ENCODE data around the gene SRXN1. TPM values are rescaled to one million over a fixed set of nuclear protein-coding genes. Genes with fewer than 3 reads are reported as not detected.

Gene SRXN1
- total and polyA plus RNA-seq, 2 experiments from 2014 or later, result 21.4 to 21.6 TPM

- no peak overlapping the region for H3K27ac ChIP-seq
- no peaks in the 10 kb centered on the region for H3K9me3 ChIP-seq (ENCODE audit: low read depth)
- H3K4me3 ChIP-seq, result no peak overlapping the region
- H3K27me3 ChIP-seq, result peaks cover 4% of the 10 kb centered on the region
- DNase-seq (ENCODE audit: low read depth in 1 of 2, low spot score in 1 of 2), result no peak
- H3K4me1 ChIP-seq (ENCODE audit: low read depth), result peaks cover 29% of the 10 kb centered on the region
- TF ChIP-seq, protein P1, sequence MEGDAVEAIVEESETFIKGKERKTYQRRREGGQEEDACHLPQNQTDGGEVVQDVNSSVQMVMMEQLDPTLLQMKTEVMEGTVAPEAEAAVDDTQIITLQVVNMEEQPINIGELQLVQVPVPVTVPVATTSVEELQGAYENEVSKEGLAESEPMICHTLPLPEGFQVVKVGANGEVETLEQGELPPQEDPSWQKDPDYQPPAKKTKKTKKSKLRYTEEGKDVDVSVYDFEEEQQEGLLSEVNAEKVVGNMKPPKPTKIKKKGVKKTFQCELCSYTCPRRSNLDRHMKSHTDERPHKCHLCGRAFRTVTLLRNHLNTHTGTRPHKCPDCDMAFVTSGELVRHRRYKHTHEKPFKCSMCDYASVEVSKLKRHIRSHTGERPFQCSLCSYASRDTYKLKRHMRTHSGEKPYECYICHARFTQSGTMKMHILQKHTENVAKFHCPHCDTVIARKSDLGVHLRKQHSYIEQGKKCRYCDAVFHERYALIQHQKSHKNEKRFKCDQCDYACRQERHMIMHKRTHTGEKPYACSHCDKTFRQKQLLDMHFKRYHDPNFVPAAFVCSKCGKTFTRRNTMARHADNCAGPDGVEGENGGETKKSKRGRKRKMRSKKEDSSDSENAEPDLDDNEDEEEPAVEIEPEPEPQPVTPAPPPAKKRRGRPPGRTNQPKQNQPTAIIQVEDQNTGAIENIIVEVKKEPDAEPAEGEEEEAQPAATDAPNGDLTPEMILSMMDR (IDR thresholded peaks at IDR 0.05; ENCODE audit: low read depth, low read length), result no peak
- H3K36me3 ChIP-seq, result no peaks in the 10 kb centered on the region
Measured at GRCh38 chr20:665276-665675, 12.3 kb upstream of the SRXN1 start.

GRCh38 chr20:664576-664975, 11.6 kb upstream of the SRXN1 start:
- Histone ChIP-seq H3K36me3 (no peaks in the 10 kb centered on the region), H3K27ac (no peak overlapping the region), H3K9me3 (ENCODE audit: low read depth) (no peaks in the 10 kb centered on the region), H3K4me3 (no peak overlapping the region), H3K4me1 (ENCODE audit: low read depth) (peaks cover 25% of the 10 kb centered on the region), H3K27me3 (peaks cover 4% of the 10 kb centered on the region)
- TF ChIP-seq, protein P1 (IDR thresholded peaks at IDR 0.05; ENCODE audit: low read depth, low read length), result no peak
- DNase-seq (ENCODE audit: low read depth in 1 of 2, low spot score in 1 of 2), result no peak

- no peak for DNase-seq (ENCODE audit: low read depth in 1 of 2, low spot score in 1 of 2)
- TF ChIP-seq, protein P1 (IDR thresholded peaks at IDR 0.05; ENCODE audit: low read depth, low read length), result no peak
Measured at GRCh38 chr20:664151-664550, 11.2 kb upstream of the SRXN1 start.

DNA sequence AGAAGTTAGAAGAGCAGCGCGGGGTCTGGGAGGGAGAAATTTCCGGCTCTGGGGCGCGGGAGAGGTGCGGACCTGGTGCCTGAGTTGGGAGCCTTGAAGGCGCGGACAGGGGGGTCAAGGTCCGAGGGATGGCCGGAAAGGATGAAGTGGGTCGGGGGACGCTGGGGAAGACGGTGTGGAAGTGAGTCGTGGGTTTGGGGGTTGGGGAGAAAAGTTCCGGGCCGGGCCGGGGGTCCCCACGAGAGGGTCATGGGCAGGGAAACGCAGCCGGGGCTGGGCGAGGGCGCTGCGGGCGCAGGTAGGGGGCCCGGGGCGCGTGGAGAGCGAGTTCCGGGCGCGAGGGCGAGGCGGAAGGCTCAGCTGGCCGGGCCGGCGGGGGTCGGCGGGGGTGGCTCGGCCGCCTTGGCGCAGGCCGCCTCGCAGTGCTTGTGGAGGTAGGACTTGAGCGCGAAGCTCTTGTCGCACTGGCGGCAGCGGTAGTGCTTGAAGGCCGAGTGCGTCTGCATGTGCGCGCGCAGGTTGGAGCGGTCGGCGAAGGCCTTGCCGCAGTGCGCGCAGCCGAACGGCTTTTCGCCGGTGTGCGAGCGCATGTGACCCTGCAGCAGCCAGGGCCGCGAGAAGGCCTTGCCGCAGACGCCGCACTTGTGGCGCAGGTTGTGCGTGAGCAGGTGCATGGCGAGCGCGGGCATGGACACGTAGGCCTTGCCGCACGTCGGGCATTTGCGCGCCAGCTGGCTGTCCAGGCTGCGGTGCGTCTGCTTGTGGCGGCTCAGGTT, 10.5 kb upstream of the SRXN1 start:
- Histone ChIP-seq H3K36me3 (no peaks in the 10 kb centered on the region), H3K9me3 (ENCODE audit: low read depth) (no peaks in the 10 kb centered on the region), H3K4me3 (no peak overlapping the region), H3K27me3 (peaks cover 4% of the 10 kb centered on the region), H3K4me1 (ENCODE audit: low read depth) (peaks cover 19% of the 10 kb centered on the region), H3K27ac (no peak overlapping the region)
- TF ChIP-seq, protein P1 (IDR thresholded peaks at IDR 0.05; ENCODE audit: low read depth, low read length), result no peak
- DNase-seq (ENCODE audit: low read depth in 1 of 2, low spot score in 1 of 2), result peak in 1 of 2 donors; percentile 37

More at GRCh38 chr20:664151-664550, 11.2 kb upstream of the SRXN1 start:
- peaks cover 4% of the 10 kb centered on the region for H3K27me3 ChIP-seq
- H3K4me3 ChIP-seq, result no peak overlapping the region
- H3K36me3 ChIP-seq, result no peaks in the 10 kb centered on the region
- H3K4me1 ChIP-seq (ENCODE audit: low read depth), result peaks cover 21% of the 10 kb centered on the region
- no peak overlapping the region for H3K27ac ChIP-seq
- H3K9me3 ChIP-seq (ENCODE audit: low read depth), result no peaks in the 10 kb centered on the region

GRCh38 chr20:662277-663192, 9.5 kb upstream of the SRXN1 start:
- DNase-seq (ENCODE audit: low read depth in 1 of 2, low spot score in 1 of 2), result no peak
- H3K4me1 ChIP-seq (ENCODE audit: low read depth), result peaks cover 19% of the 10 kb centered on the region
- peaks cover 4% of the 10 kb centered on the region for H3K27me3 ChIP-seq

More at GRCh38 chr20:662277-663192, 9.5 kb upstream of the SRXN1 start:
- no peak overlapping the region for H3K4me3 ChIP-seq
- no peak overlapping the region for H3K27ac ChIP-seq
- no peaks in the 10 kb centered on the region for H3K9me3 ChIP-seq (ENCODE audit: low read depth)
- TF ChIP-seq, protein P1 (IDR thresholded peaks at IDR 0.05; ENCODE audit: low read depth, low read length), result no peak
- no peaks in the 10 kb centered on the region for H3K36me3 ChIP-seq
